GM19455 (cell line): ENCODE results near the gene KCNG2.

Source experiments
- ATAC-seq: cut with Tn5 transposase; IDR thresholded peaks from one replicate; pipeline ENCODE4 v1.9.1; 2021; ENCODE audit not compliant: unreplicated experiment

Gene KCNG2

GRCh38 chr18:79766308-79766707 lies 31.4 kb upstream of the KCNG2 start:
- ATAC-seq, result no peak

- ATAC-seq, result no peak
Measured at GRCh38 chr18:79768745-79769144, 29.0 kb upstream of the KCNG2 start.

DNA sequence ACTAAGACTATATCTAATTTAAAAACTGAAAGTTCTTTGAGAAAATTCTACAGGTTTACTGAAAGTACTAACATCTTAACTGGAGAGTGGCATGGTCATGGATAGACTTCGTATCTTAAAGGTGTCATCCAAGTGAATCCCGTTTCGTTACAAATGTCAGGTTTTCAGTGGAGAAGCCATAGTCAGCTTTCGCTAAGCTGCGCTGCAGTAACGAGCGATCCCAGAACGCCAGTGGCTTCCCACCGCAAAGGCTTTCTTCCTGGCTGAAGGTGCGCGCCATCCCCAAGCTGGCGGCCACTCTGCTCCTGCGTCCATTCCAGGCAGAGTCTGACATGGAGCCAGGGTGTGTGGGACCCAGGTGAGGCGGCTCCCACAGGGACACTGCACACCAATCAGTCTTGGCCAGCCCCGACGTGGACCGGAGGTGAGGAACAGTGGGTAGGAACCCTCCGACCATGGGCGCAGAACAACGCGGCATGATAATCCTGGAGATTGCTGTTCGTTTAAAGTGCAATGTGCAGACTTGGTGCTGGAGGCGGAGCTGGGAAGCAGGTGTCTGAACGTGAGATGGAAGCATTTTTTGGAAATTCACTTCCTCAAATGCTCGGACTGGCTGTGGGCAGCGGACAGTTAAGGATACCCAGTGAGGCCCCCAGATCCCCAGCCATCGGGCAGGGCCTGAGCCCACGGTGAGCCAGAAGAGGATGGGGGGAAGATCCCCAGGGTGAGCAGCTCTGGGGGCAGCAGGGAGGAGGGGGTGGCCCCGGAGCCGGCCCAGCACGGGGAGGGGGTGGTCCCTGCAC lies 27.8 kb upstream of the KCNG2 start:
- ATAC-seq, result no peak

GRCh38 chr18:79770501-79770815 lies 27.3 kb upstream of the KCNG2 start:
- ATAC-seq, result no peak

DNA sequence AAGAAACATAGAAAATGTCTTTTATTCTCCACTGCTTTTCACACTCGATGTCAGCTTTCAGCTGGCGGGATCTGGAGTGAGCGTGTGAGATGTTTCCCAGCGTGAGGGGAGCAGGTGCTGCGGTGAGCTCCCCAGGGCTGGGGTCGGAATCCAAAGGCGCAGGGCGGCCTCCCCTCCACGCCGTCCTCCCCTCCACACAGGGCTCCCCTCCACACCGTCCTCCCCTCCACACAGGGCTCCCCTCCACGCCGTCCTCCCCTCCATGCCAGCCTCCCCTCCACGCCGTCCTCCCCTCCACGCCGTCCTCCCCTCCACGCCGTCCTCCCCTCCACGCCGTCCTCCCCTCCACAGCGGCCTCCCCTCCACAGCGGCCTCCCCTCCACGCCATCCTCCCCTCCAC lies 26.9 kb upstream of the KCNG2 start:
- no peak for ATAC-seq

- no peak for ATAC-seq
Measured at GRCh38 chr18:79771446-79772107, 26.2 kb upstream of the KCNG2 start.

- ATAC-seq, result no peak
Measured at GRCh38 chr18:79772108-79772864, 25.5 kb upstream of the KCNG2 start.

- ATAC-seq, result no peak
Measured at GRCh38 chr18:79772865-79773696, 24.7 kb upstream of the KCNG2 start.

DNA sequence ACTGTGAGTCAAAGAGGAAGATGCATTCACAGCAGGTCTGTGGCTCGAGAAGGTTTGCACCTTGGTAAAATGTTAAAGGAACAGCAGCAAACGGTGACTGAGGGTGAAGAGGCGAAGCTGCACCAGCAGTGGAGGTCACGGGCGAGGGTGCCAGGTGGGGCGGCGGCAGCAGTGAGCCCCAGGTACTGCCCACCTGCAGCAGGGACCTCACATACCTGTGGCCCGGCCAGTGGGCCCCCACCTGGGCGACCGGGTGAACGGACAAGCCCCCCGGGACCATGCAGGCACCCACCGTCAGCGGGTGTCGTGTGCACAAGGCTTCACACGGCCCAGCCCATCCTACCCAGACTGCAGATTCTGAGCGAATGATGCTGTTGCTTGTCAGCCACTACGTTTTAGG lies 23.6 kb upstream of the KCNG2 start:
- ATAC-seq, result no peak

DNA sequence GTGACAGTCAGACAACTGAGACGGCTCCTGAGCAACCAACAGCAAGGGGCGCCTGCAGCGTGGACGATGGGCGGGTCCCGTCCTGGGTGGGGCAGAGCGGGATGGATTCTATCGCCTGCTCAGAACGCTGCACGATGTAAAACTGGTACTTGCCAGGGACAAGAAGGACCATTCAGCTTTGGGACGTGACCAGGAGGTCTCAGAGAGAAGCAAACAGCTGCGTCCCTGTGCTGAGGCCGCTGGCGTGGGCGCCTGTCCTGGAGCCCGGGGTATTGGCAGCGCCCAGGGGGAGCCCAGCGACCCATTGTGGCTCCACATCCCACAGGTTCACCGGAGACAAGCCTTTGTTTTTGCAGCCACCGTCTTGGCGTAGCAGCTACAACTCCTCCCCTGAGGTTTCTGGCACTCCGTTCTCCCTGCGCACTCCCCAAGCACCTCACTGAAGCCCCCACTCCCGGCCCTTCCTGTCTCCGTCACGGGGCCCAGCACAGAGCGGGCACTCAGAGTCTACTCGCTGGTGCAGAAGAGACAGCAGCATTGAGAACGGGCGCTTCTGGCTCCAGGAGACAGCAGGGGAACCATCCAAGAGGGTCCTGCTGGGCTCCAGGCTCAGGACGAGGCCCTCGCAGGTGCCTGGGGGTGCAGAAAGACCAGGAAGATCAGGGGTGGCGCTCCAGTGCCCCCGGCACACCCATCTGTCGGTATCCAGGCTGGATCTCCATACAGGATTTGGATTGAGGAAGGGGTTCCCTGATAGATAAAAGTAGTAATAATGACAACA lies 22.1 kb upstream of the KCNG2 start:
- ATAC-seq, result no peak

GRCh38 chr18:79776674-79777073 lies 21.1 kb upstream of the KCNG2 start:
- no peak for ATAC-seq

DNA sequence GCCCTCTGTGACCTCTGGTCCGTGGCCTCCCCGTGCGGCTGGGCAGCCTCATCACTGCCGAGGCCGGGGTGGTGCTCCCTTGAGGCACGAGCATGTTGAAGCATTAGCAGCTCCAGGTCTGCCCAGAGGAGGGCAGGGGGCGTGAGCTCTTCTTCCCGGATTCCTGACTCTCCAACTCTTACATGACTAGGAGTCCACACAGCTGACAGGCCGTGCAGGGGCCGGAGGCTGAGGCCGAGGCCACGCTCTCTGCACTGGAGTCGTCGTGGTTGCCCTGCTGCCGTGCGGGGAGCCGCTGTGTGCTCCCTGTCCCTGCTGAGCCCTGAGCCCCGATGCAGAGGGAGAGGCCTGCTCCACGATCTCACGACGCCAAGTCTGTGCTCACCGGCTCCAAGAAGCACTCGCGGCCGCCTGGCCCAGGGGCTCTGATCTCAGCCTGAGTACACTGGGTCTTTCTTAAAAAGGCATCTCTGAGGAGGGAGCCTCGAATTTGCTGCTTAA lies 19.4 kb upstream of the KCNG2 start:
- ATAC-seq, result no peak

GRCh38 chr18:79779021-79779699 lies 18.6 kb upstream of the KCNG2 start:
- ATAC-seq, result no peak

GRCh38 chr18:79779700-79780190 lies 18.0 kb upstream of the KCNG2 start:
- ATAC-seq, result no peak

- ATAC-seq, result no peak
Measured at GRCh38 chr18:79780547-79780946, 17.2 kb upstream of the KCNG2 start.

DNA sequence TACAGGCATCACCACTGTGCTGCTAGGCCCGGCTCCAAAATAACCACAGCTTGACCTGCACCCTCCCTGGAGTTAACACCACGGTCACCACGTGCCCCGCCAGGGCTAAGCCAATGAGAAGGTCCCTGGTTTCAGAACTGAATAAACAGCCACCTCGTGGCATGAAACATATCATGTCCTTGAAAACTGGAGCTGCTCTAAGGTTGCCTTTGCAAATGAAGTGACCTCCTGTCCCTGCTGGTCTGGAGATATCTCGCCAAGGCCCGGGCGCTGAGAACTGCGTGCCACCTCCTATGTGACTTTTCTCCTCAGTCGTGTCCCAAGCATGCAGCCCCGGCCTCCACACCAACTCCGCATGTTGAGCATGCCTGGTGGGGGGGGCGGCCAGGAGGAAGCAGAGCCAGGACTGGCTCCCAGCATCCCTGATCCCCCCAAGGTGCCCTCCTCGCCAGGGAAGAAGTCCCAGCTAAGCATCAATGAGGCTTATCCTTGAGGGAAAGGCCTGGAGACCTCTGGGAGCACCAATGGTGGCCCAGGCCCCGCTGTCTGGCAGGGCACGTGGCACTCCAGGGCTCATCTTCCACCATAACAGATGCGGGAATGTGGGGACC lies 16.3 kb upstream of the KCNG2 start:
- ATAC-seq, result no peak

- ATAC-seq, result no peak
Measured at GRCh38 chr18:79782566-79783308, 15.0 kb upstream of the KCNG2 start.
